ENCODE results near the gene COA3. TPM values are rescaled to one million over a fixed set of nuclear protein-coding genes. Genes with fewer than 3 reads are reported as not detected.

COA3 gene
- total RNA-seq, 1 experiment from 2014 or later: 54.2 TPM

- TF ChIP-seq IRF1 (CRISPR knock-in tag; IDR thresholded peaks at IDR 0.05): no peak
- no peak for TF ChIP-seq NR2C2 (CRISPR knock-in tag; IDR thresholded peaks at IDR 0.05)
- TF ChIP-seq NR3C1 (CRISPR knock-in tag; conservative IDR thresholded peaks at IDR 0.05; ENCODE audit: low read depth): no peak
- TF ChIP-seq ATF3 (CRISPR knock-in tag; conservative IDR thresholded peaks at IDR 0.05): no peak
- TF ChIP-seq ZNF138 (CRISPR knock-in tag; conservative IDR thresholded peaks at IDR 0.05): no peak
- TF ChIP-seq ZBTB21 (CRISPR knock-in tag; IDR thresholded peaks at IDR 0.05; ENCODE audit: borderline replicate concordance): no peak
- TF ChIP-seq ELF4 (CRISPR knock-in tag; IDR thresholded peaks at IDR 0.05; ENCODE audit: low read depth): no peak
- TF ChIP-seq MXD4 (CRISPR knock-in tag; IDR thresholded peaks at IDR 0.05; ENCODE audit: borderline replicate concordance): no peak
- peak; percentile 57 for TF ChIP-seq SP1 (CRISPR knock-in tag; conservative IDR thresholded peaks at IDR 0.05)
- no peak for TF ChIP-seq ZNF232 (CRISPR knock-in tag; IDR thresholded peaks at IDR 0.05)
- TF ChIP-seq NR1H2 (CRISPR knock-in tag; IDR thresholded peaks at IDR 0.05): no peak
- TF ChIP-seq, protein P1, sequence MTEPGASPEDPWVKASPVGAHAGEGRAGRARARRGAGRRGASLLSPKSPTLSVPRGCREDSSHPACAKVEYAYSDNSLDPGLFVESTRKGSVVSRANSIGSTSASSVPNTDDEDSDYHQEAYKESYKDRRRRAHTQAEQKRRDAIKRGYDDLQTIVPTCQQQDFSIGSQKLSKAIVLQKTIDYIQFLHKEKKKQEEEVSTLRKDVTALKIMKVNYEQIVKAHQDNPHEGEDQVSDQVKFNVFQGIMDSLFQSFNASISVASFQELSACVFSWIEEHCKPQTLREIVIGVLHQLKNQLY (CRISPR knock-in tag; IDR thresholded peaks at IDR 0.05): no peak
- no peak for TF ChIP-seq SMAD3 (CRISPR knock-in tag; IDR thresholded peaks at IDR 0.05; ENCODE audit: borderline replicate concordance)
- TF ChIP-seq CREB1 (CRISPR knock-in tag; IDR thresholded peaks at IDR 0.05): no peak
- TF ChIP-seq PRDM15 (CRISPR knock-in tag; IDR thresholded peaks at IDR 0.05): no peak
- no peak for TF ChIP-seq TEAD4 (CRISPR knock-in tag; IDR thresholded peaks at IDR 0.05)
- TF ChIP-seq, protein P2, sequence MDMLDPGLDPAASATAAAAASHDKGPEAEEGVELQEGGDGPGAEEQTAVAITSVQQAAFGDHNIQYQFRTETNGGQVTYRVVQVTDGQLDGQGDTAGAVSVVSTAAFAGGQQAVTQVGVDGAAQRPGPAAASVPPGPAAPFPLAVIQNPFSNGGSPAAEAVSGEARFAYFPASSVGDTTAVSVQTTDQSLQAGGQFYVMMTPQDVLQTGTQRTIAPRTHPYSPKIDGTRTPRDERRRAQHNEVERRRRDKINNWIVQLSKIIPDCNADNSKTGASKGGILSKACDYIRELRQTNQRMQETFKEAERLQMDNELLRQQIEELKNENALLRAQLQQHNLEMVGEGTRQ (CRISPR knock-in tag; IDR thresholded peaks at IDR 0.05): no peak
- TF ChIP-seq GABPB1 (CRISPR knock-in tag; IDR thresholded peaks at IDR 0.05): peak; percentile 36; the same call in 1 of the 2 replicates
- TF ChIP-seq ESRRA (CRISPR knock-in tag; IDR thresholded peaks at IDR 0.05; ENCODE audit: borderline replicate concordance): no peak
- TF ChIP-seq, protein P3, sequence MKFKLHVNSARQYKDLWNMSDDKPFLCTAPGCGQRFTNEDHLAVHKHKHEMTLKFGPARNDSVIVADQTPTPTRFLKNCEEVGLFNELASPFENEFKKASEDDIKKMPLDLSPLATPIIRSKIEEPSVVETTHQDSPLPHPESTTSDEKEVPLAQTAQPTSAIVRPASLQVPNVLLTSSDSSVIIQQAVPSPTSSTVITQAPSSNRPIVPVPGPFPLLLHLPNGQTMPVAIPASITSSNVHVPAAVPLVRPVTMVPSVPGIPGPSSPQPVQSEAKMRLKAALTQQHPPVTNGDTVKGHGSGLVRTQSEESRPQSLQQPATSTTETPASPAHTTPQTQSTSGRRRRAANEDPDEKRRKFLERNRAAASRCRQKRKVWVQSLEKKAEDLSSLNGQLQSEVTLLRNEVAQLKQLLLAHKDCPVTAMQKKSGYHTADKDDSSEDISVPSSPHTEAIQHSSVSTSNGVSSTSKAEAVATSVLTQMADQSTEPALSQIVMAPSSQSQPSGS (CRISPR knock-in tag; IDR thresholded peaks at IDR 0.05; ENCODE audit: borderline replicate concordance, low read depth): no peak
- TF ChIP-seq PREB (CRISPR knock-in tag; IDR thresholded peaks at IDR 0.05; ENCODE audit: borderline replicate concordance): no peak
- TF ChIP-seq, protein P4, sequence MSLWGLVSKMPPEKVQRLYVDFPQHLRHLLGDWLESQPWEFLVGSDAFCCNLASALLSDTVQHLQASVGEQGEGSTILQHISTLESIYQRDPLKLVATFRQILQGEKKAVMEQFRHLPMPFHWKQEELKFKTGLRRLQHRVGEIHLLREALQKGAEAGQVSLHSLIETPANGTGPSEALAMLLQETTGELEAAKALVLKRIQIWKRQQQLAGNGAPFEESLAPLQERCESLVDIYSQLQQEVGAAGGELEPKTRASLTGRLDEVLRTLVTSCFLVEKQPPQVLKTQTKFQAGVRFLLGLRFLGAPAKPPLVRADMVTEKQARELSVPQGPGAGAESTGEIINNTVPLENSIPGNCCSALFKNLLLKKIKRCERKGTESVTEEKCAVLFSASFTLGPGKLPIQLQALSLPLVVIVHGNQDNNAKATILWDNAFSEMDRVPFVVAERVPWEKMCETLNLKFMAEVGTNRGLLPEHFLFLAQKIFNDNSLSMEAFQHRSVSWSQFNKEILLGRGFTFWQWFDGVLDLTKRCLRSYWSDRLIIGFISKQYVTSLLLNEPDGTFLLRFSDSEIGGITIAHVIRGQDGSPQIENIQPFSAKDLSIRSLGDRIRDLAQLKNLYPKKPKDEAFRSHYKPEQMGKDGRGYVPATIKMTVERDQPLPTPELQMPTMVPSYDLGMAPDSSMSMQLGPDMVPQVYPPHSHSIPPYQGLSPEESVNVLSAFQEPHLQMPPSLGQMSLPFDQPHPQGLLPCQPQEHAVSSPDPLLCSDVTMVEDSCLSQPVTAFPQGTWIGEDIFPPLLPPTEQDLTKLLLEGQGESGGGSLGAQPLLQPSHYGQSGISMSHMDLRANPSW (CRISPR knock-in tag; conservative IDR thresholded peaks at IDR 0.05; ENCODE audit: low read depth): no peak
- TF ChIP-seq FOXK1 (CRISPR knock-in tag; IDR thresholded peaks at IDR 0.05): no peak
- TF ChIP-seq ZSCAN18 (CRISPR knock-in tag; IDR thresholded peaks at IDR 0.05): no peak
- TF ChIP-seq GTF2I (CRISPR knock-in tag; conservative IDR thresholded peaks at IDR 0.05): no peak
Observed at GRCh38 chr17:42779936-42780850, 18.3 kb downstream of the COA3 start, which contains the start of gene WNK4 (continued).
